ENCODE data around the gene CEBPZOS.
A peak's percentile ranks its signal among the peaks of the same experiment; 100 is the strongest.

The CEBPZOS gene

DNA sequence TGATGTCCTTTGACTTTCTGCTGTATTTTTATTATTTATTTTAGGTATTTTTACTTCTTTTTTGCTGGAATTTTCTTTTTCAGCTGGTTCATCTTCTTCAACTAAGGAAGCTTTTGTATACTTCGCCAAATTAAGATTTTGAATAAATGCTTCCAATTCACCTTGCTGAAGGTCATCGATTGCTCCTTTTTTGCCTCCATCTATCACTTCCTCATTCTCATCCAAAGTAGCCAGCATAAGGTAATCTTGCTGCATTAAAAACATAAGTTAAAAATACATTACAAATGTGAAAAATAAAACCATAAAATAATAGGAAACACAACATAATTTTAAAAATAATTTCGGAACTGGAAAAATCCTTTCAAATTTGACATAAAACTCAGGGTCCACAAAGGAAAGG, 32.5 kb downstream of the CEBPZOS start:
- H3K4me3 ChIP-seq (ENCODE audit: low read depth, low read length): no peak overlapping the region
- no peak for DNase-seq (ENCODE audit: low read depth)

DNA sequence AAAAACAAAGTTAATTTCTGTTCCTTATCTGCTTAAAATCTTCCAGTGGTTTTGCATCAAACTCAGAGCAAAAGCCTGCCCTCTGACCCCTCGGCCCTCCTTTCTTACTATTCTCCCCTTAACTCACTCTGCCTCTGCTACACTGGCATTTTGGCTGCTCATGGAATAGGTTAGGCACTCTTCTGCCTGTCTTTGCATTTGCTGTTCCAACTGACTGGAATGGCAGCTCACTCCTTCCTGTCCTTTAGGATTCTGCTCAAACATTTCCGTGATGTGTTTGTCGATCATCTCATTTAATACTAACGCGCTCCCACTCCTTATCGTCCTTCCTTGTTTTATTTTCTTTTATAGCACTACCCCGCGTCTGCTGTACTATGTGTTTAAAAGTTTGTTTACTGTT, 34.3 kb downstream of the CEBPZOS start:
- peak overlapping the region; percentile 98 for H3K4me3 ChIP-seq (ENCODE audit: low read depth, low read length)
- no peak for DNase-seq (ENCODE audit: low read depth)

- peak within 1 kb of the TSS; percentile 98 for H3K4me3 ChIP-seq (ENCODE audit: low read depth, low read length)
- DNase-seq (ENCODE audit: low read depth): peak; percentile 79
These were observed 35.2 kb downstream of the CEBPZOS start, which contains the start of the genes CEBPZ and NDUFAF7 for GRCh38 chr2:37231241-37232130. TSS of gene CEBPZ (minus strand) at chr2:37231596. CDS start at chr2:37231567, 29 bp downstream. TSS of gene NDUFAF7 (plus strand) at chr2:37231658. CDS start at chr2:37231706, 48 bp downstream.

GRCh38 chr2:37232131-37232933, 36.0 kb downstream of the CEBPZOS start:
- peak; percentile 25 for DNase-seq (ENCODE audit: low read depth)

GRCh38 chr2:37243435-37243834, 47.1 kb downstream of the CEBPZOS start:
- H3K4me3 ChIP-seq (ENCODE audit: low read depth, low read length): no peak overlapping the region
- DNase-seq (ENCODE audit: low read depth): no peak

More at GRCh38 chr2:37232131-37232933, 36.0 kb downstream of the CEBPZOS start:
- peak overlapping the region; percentile 98 for H3K4me3 ChIP-seq (ENCODE audit: low read depth, low read length)

GRCh38 chr2:37244017-37244416, 47.7 kb downstream of the CEBPZOS start:
- no peak for DNase-seq (ENCODE audit: low read depth)
- no peak overlapping the region for H3K4me3 ChIP-seq (ENCODE audit: low read depth, low read length)

GRCh38 chr2:37244755-37245154, 48.5 kb downstream of the CEBPZOS start:
- H3K4me3 ChIP-seq (ENCODE audit: low read depth, low read length): no peak overlapping the region
- DNase-seq (ENCODE audit: low read depth): no peak

GRCh38 chr2:37246205-37246604, 49.9 kb downstream of the CEBPZOS start:
- no peak overlapping the region for H3K4me3 ChIP-seq (ENCODE audit: low read depth, low read length)
- no peak for DNase-seq (ENCODE audit: low read depth)

DNA sequence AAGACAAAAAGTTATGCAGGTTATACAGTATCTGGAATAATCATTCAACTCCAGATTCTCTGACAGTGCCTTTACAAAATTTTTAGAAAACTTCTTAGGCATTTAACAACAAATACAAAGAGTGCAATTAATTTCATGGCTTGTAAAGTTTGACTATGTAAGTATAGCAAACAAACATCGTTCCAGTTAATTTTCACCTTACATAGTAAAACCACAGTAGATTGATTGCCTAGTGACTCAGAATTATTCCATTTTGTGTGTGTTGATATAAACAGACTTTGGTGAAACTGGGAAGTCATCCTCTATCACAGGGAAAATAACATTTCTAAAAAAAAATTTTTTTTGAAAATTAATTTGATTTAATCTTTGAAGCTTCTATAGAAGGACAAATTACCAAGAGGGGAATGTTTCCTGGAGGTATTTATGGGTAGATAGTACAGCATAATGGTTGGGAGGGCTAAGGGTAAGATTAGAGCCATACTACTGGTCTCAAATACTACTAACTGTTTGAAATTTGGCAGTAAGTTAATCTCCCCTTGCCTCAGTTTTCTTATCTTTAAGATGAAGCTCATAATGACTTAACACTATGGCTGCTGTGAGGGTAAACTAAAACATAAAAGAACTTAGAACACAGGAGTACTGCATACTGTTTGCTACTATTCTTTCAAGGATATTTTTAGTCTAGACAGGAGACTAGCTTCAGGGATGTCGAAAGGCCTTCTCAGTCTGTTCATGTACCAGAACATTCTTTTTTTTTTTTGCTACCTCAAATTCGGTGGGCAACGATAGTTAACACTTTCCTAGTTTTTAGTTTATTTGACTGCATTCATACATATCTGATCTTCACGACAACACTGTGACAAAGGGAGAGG, 54.8 kb downstream of the CEBPZOS start:
- no peak overlapping the region for H3K4me3 ChIP-seq (ENCODE audit: low read depth, low read length)
- DNase-seq (ENCODE audit: low read depth): no peak
